IMR-90 (cell line): Measurements from ENCODE around the gene MYO9A. TPM values are rescaled to one million over a fixed set of nuclear protein-coding genes. Genes with fewer than 3 reads are reported as not detected.

Source experiments
- ATAC-seq: fragments of 200-7000 bp; cut with Tn5 transposase; 2 replicates; pipeline ENCODE4 v1.9.1; 2020; ENCODE audit warnings: low read depth, mild to moderate bottlenecking, moderate library complexity
- BruUV-seq: library from RNA; stranded (reverse); fragments of 400-500 nt; replicated peaks from 2 replicates; lab custom pipeline; 2021; lab: Mats Ljungman, UMichigan
- CTCF ChIA-PET: fragments of 300-600 bp; formaldehyde crosslinking; extraction: SDS; loops from one replicate; lab custom pipeline; 2021; ENCODE audit warnings: antibody characterized with exemption; lab: Yijun Ruan, JAX
- POLR2A ChIA-PET: fragments of 300-600 bp; sonication (Branson Sonifier 250); formaldehyde crosslinking; loops from one replicate; lab custom pipeline; 2022; ENCODE audit warnings: antibody characterized with exemption; ENCODE audit not compliant: unreplicated experiment; lab: Charles Lee
- DNase-seq: peaks from one replicate; pipeline ENCODE4 v3.0.0; 2013
- H2AFZ ChIP-seq: replicated peaks from 2 replicates; pipeline ENCODE3; 2013; ENCODE audit warnings: low read length, mild to moderate bottlenecking; ENCODE audit not compliant: poor library complexity
- H2AK5ac ChIP-seq: 2 replicates; pipeline ENCODE4 v1.6.1; 2013; ENCODE audit warnings: low read depth, low read length, inconsistent platforms
- H2AK9ac ChIP-seq: replicated peaks from 2 replicates; pipeline ENCODE3; 2013; ENCODE audit warnings: mild to moderate bottlenecking, low read depth, low read length, moderate library complexity; ENCODE audit not compliant: poor library complexity
- H2BK120ac ChIP-seq: 2 replicates; pipeline ENCODE4 v1.6.1; 2013; ENCODE audit warnings: low read depth, low read length, inconsistent platforms
- H2BK15ac ChIP-seq: 3 replicates; pipeline ENCODE4 v1.6.1; 2013; ENCODE audit warnings: low read depth, low read length, inconsistent platforms
- H2BK20ac ChIP-seq: 2 replicates; pipeline ENCODE4 v1.6.1; 2013; ENCODE audit warnings: low read depth, mild to moderate bottlenecking, inconsistent platforms, low read length, moderate library complexity
- H2BK5ac ChIP-seq: 2 replicates; pipeline ENCODE4 v1.6.1; 2013; ENCODE audit warnings: mild to moderate bottlenecking, low read depth, low read length, inconsistent platforms; ENCODE audit not compliant: poor library complexity, severe bottlenecking
- H3K14ac ChIP-seq: replicated peaks from 2 replicates; pipeline ENCODE4 v1.6.1; 2013; ENCODE audit warnings: low read depth, low read length, inconsistent platforms
- H3K18ac ChIP-seq: 2 replicates; pipeline ENCODE4 v1.6.1; 2013; ENCODE audit warnings: low read depth, low read length, control low read depth
- H3K23ac ChIP-seq: 2 replicates; pipeline ENCODE4 v1.6.1; 2013; ENCODE audit warnings: low read depth, low read length, inconsistent platforms
- H3K27ac ChIP-seq: 2 replicates; pipeline ENCODE4 v1.5.1; 2013; ENCODE audit warnings: mild to moderate bottlenecking, control low read depth, low read length; ENCODE audit not compliant: insufficient read depth
- H3K27me3 ChIP-seq: 2 replicates; pipeline ENCODE4 v1.6.1; 2013; ENCODE audit warnings: low read length; ENCODE audit not compliant: control insufficient read depth, insufficient read depth
- H3K36me3 ChIP-seq: 2 replicates; pipeline ENCODE4 v1.6.1; 2013; ENCODE audit warnings: low read length, mixed read lengths; ENCODE audit not compliant: control insufficient read depth, insufficient read depth
- H3K4ac ChIP-seq: 2 replicates; pipeline ENCODE4 v1.6.1; 2013; ENCODE audit warnings: low read depth, low read length, inconsistent platforms
- H3K4me1 ChIP-seq: 2 replicates; pipeline ENCODE4 v1.6.1; 2013; ENCODE audit warnings: low read length, mixed read lengths; ENCODE audit not compliant: control insufficient read depth, insufficient read depth
- H3K4me2 ChIP-seq: 2 replicates; pipeline ENCODE4 v1.6.1; 2013; ENCODE audit warnings: low read depth, mild to moderate bottlenecking, control low read depth, low read length, moderate library complexity
- H3K4me3 ChIP-seq: 2 replicates; pipeline ENCODE4 v1.5.1; 2013; ENCODE audit warnings: low read depth, mild to moderate bottlenecking, control low read depth, low read length, moderate library complexity; ENCODE audit not compliant: insufficient read depth
- H3K56ac ChIP-seq: 2 replicates; pipeline ENCODE4 v1.6.1; 2013; ENCODE audit warnings: low read length, inconsistent platforms; ENCODE audit not compliant: insufficient read depth; ENCODE audit errors: extremely low read depth
- H3K79me1 ChIP-seq, 2 experiments: 2 replicates each; pipeline ENCODE4 v1.6.1; 2013; ENCODE audit warnings: low read length in 2 of 2, inconsistent platforms in 1 of 2, low read depth in 1 of 2
- H3K9ac ChIP-seq: 2 replicates; pipeline ENCODE4 v1.6.1; 2013; ENCODE audit warnings: low read depth, low read length, control low read depth
- H3K9me1 ChIP-seq: 2 replicates; pipeline ENCODE4 v1.6.1; 2013; ENCODE audit warnings: low read length, inconsistent platforms; ENCODE audit not compliant: insufficient read depth
- H3K9me3 ChIP-seq: 2 replicates; pipeline ENCODE4 v1.6.1; 2013; ENCODE audit warnings: low read length; ENCODE audit not compliant: control insufficient read depth, insufficient read depth
- H4K20me1 ChIP-seq: 2 replicates; pipeline ENCODE4 v1.6.1; 2013; ENCODE audit warnings: low read length, inconsistent platforms; ENCODE audit not compliant: insufficient read depth
- H4K5ac ChIP-seq: 2 replicates; pipeline ENCODE4 v1.6.1; 2013; ENCODE audit warnings: mild to moderate bottlenecking, low read depth, low read length, control low read depth
- H4K8ac ChIP-seq, 2 experiments: 2 replicates each; pipeline ENCODE4 v1.6.1; 2013; ENCODE audit warnings: low read depth in 2 of 2, low read length in 2 of 2, control low read depth in 1 of 2, inconsistent platforms in 1 of 2
- H4K91ac ChIP-seq: 2 replicates; pipeline ENCODE4 v1.6.1; 2013; ENCODE audit warnings: low read depth, low read length, inconsistent platforms; ENCODE audit not compliant: insufficient read depth
- BHLHE40 ChIP-seq: fragments of 150-350 bp; IDR thresholded peaks from 2 replicates; pipeline ENCODE4 v1.6.1; 2016; ENCODE audit warnings: mild to moderate bottlenecking, low read depth, low read length
- CEBPB ChIP-seq: IDR thresholded peaks from 2 replicates; pipeline ENCODE4 v1.6.1; 2012; ENCODE audit warnings: low read depth, low read length, improper control_type of control experiment
- CHD1 ChIP-seq: IDR thresholded peaks from 2 replicates; pipeline ENCODE4 v1.6.1; 2012; ENCODE audit warnings: low read depth, low read length, improper control_type of control experiment
- MAFK ChIP-seq: IDR thresholded peaks from 2 replicates; pipeline ENCODE4 v1.6.1; 2012; ENCODE audit warnings: low read depth, low read length, improper control_type of control experiment
- MAZ ChIP-seq: IDR thresholded peaks from 2 replicates; pipeline ENCODE4 v1.6.1; 2012; ENCODE audit warnings: low read depth, mild to moderate bottlenecking, low read length, improper control_type of control experiment, moderate library complexity, borderline replicate concordance
- MXI1 ChIP-seq: IDR thresholded peaks from 2 replicates; pipeline ENCODE4 v1.6.1; 2012; ENCODE audit warnings: low read depth, mild to moderate bottlenecking, low read length, moderate library complexity, borderline replicate concordance
- NFE2L2 ChIP-seq: fragments of 150-350 bp; IDR thresholded peaks from 2 replicates; pipeline ENCODE4 v1.6.1; 2016; ENCODE audit warnings: low read depth, mild to moderate bottlenecking, low read length
- POLR2A ChIP-seq: IDR thresholded peaks from 2 replicates; pipeline ENCODE4 v1.6.1; 2012; ENCODE audit warnings: mild to moderate bottlenecking, low read depth, low read length
- RAD21 ChIP-seq: IDR thresholded peaks from 2 replicates; pipeline ENCODE4 v1.6.1; 2012; ENCODE audit warnings: low read length, improper control_type of control experiment
- RFX5 ChIP-seq: IDR thresholded peaks from 2 replicates; pipeline ENCODE4 v1.8.0; 2012; ENCODE audit warnings: low read depth, mild to moderate bottlenecking, low read length, moderate library complexity
- SMC3 ChIP-seq: fragments of 150-350 bp; IDR thresholded peaks from 2 replicates; pipeline ENCODE4 v1.6.1; 2016; ENCODE audit warnings: low read depth, mild to moderate bottlenecking, antibody characterized with exemption, low read length, moderate library complexity
- WGBS, 2 experiments: methylation state at CpG; one replicate each; pipeline versions ENCODE4 v1.1.5 to v1.1.7; 2013; ENCODE audit warnings: missing lambda C conversion rate in 2 of 2; ENCODE audit not compliant: insufficient read length in 1 of 2; ENCODE audit errors: extremely low coverage in 2 of 2; 5-methylcytosine and 5-hydroxymethylcytosine counted together
- dilution Hi-C: fragments of 300-500 bp; cut with HindIII; formaldehyde crosslinking; loops from one replicate; pipeline ENCODE4 v1.14.3; 2018; ENCODE audit warnings: low sequenced_read_pairs; ENCODE audit not compliant: unreplicated experiment
- in situ Hi-C: fragments of 300-500 bp; cut with MboI; formaldehyde crosslinking; loops from 3 replicates; pipeline ENCODE4 v1.14.3; 2019; ENCODE audit warnings: low sequenced_read_pairs, inconsistent platforms, mixed read lengths
- intact Hi-C: fragments of 100-400 bp; cut with micrococcal nuclease; formaldehyde crosslinking; loops from 2 replicates; pipeline ENCODE4 v1.10.0; 2022
- polyA plus RNA-seq, 3 experiments: library from polyadenylated mRNA; depleted of rRNA; stranded (reverse); fragments of >200 nt; gene quantifications; 2 replicates each; pipeline ENCODE4 v1.2.3, GENCODE V29; 2012; ENCODE audit warnings: low replicate concordance in 1 of 3
- total RNA-seq: library from RNA; depleted of rRNA; stranded (reverse); fragments of >200 nt; gene quantifications from 2 replicates; pipeline ENCODE4 v1.2.3, GENCODE V29; 2012
- TF ChIP-seq, protein P1 (sequence below): conservative IDR thresholded peaks from 2 replicates; pipeline ENCODE4 v1.5.1; 2012; ENCODE audit warnings: mild to moderate bottlenecking, low read depth, low read length, improper control_type of control experiment

Gene MYO9A
- total and polyA plus RNA-seq, 2 of the 4 experiments (the other 2 are of a cell fraction), result 6.0 to 49.5 TPM

DNA sequence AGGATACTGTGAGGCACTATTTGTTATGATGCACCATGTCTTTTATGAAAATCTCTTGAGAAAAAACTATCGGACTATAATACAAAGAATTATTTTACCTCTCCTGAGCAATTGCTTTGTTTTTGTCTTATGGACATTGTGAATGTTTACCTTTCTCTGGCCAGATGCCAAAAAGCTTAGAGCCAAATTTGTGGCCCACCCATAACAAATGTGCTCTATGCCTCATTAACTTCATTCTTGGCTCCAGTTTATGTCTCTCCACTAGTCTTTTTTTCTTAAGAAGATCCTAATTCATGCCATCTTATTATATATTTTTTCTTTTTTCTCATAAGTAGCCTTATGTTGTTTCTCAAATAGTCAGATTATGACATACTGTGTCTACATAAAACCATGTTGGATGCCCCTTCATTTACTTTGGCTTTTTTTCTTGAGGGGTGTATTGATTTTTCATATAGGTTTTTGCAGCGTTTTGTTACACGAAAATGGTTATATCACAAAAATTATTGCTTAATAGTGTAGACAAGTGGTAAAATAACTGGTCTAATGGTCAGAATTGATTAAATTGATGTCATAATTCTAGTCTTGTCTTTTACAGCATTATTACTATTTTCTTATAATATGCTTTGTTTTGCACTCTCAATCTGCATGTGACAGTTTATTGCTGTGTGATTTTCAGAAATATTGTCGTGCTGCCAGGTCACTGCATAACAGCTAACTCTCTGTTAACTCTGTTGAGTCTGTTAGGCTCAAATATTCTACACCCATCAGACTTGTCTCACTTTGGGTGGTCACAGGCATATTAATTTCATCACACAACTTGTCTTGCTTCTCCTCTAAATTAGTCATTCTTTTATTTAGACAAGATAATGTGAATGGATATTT is 18.5 kb upstream of the MYO9A start:
- ChIA-PET POLR2A (no interaction called here), CTCF (no interaction called here)
- Histone ChIP-seq H3K9ac (no peak overlapping the region), H3K18ac (no peak overlapping the region), H2AK9ac (no peak overlapping the region), H3K23ac (no peak overlapping the region), H4K8ac (no peak overlapping the region), H3K56ac (no peak overlapping the region), H3K4me3 (no peak overlapping the region), H3K4me2 (no peak overlapping the region), H3K27me3 (no peaks in the 10 kb centered on the region), H3K9me1 (no peaks in the 10 kb centered on the region), H3K36me3 (0 out of 2 replicates have a peak, but pooled peaks cover 4% of the 10 kb centered on the region), H3K4ac (no peak overlapping the region), H2BK20ac (no peak overlapping the region), H2BK5ac (no peak overlapping the region), H3K14ac (no peak overlapping the region), H2BK120ac (no peak overlapping the region), H3K9me3 (no peaks in the 10 kb centered on the region), H4K5ac (no peak overlapping the region), H2AK5ac (no peak overlapping the region), H4K91ac (no peak overlapping the region), H3K79me1 (no peaks in the 10 kb centered on the region; a peak in 1 of 4 replicates), H3K27ac (no peak overlapping the region), H4K20me1 (no peaks in the 10 kb centered on the region), H2AFZ (no peak overlapping the region), H3K4me1 (peaks cover 3% of the 10 kb centered on the region), H2BK15ac (no peak overlapping the region)
- no peak for TF ChIP-seq CEBPB
- no peak for TF ChIP-seq BHLHE40
- TF ChIP-seq POLR2A, result no peak
- TF ChIP-seq NFE2L2, result no peak
- TF ChIP-seq RAD21, result no peak
- TF ChIP-seq, protein P1, sequence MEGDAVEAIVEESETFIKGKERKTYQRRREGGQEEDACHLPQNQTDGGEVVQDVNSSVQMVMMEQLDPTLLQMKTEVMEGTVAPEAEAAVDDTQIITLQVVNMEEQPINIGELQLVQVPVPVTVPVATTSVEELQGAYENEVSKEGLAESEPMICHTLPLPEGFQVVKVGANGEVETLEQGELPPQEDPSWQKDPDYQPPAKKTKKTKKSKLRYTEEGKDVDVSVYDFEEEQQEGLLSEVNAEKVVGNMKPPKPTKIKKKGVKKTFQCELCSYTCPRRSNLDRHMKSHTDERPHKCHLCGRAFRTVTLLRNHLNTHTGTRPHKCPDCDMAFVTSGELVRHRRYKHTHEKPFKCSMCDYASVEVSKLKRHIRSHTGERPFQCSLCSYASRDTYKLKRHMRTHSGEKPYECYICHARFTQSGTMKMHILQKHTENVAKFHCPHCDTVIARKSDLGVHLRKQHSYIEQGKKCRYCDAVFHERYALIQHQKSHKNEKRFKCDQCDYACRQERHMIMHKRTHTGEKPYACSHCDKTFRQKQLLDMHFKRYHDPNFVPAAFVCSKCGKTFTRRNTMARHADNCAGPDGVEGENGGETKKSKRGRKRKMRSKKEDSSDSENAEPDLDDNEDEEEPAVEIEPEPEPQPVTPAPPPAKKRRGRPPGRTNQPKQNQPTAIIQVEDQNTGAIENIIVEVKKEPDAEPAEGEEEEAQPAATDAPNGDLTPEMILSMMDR, result no peak
- TF ChIP-seq MXI1, result no peak
- TF ChIP-seq CHD1, result no peak
- TF ChIP-seq MAZ, result no peak
- TF ChIP-seq SMC3, result no peak
- no peak for TF ChIP-seq MAFK
- no peak for TF ChIP-seq RFX5
- ATAC-seq (no peak), DNase-seq (no peak)
- no TSS peak for BruUV-seq
- dilution Hi-C loops (no loop called here), in situ Hi-C loops (no loop called here), intact Hi-C loops (no loop called here)
- WGBS, 2 experiments, result no CpG with 5 or more reads among the region's 4 CpGs
